ENCODE measurements around the gene AGAP3.

DNA sequence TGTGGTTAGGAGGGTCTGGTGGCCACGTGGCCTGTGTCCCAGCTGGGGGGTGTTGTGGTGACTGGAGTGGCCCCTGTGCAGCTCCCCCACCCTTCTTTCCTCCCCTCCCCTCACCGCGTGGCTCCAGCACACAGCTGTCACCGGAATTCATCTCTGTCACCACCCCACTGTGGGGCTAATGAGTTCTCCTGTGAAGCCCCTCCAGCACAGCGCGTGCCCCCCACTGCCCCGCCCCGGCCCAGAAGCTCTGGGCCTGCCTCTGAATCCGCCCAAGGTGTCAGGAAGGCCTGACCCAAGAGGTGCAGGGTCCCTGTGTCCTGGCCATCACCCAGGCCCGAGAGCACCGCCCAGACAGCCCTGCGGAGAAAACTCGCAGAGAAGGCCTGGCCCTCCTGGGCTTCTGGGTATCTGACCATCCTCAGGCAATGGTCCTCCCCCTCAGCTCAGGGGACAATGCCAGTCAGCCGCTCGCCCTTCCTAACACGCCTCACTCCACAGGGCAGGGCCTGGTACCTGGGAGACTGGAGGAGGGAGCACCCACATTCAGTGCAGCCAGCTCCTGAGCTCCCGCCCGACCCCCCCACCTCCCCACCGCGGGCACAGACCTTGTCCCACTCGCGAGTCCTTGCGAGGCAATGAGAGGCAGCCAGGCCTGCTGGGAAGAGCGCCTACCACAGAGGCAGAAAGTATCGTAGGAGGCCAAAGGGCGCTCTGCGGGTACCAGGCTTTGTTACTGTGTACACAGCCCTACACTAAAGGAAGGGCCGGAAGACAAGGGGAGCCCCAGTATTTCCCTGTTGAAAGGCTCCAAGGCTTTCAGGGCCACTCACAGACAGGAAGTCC, 43.1 kb downstream of the AGAP3 start:
- no peak for TF ChIP-seq MAX (IDR thresholded peaks at IDR 0.05; ENCODE audit: low read depth, low read length)
- TF ChIP-seq, protein P1, sequence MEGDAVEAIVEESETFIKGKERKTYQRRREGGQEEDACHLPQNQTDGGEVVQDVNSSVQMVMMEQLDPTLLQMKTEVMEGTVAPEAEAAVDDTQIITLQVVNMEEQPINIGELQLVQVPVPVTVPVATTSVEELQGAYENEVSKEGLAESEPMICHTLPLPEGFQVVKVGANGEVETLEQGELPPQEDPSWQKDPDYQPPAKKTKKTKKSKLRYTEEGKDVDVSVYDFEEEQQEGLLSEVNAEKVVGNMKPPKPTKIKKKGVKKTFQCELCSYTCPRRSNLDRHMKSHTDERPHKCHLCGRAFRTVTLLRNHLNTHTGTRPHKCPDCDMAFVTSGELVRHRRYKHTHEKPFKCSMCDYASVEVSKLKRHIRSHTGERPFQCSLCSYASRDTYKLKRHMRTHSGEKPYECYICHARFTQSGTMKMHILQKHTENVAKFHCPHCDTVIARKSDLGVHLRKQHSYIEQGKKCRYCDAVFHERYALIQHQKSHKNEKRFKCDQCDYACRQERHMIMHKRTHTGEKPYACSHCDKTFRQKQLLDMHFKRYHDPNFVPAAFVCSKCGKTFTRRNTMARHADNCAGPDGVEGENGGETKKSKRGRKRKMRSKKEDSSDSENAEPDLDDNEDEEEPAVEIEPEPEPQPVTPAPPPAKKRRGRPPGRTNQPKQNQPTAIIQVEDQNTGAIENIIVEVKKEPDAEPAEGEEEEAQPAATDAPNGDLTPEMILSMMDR (IDR thresholded peaks at IDR 0.05; ENCODE audit: low read depth, low read length) = no peak
